Activated CD4-positive, alpha-beta T cell treated with anti-CD3 and anti-CD28 coated beads for 24 hours (primary cell): ENCODE measurements around the gene LRFN4.

Source experiments
- DNase-seq, 2 donors: peaks; one replicate each; pipeline ENCODE4 v3.0.0-alpha.2; 2020; ENCODE audit warnings: low read depth in 2 of 2

LRFN4 gene

GRCh38 chr11:66845143-66845875 is 11.6 kb upstream of the LRFN4 start:
- no peak for DNase-seq

- no peak for DNase-seq
Observed at GRCh38 chr11:66845876-66846212, 11.0 kb upstream of the LRFN4 start.

- DNase-seq = no peak
Observed at GRCh38 chr11:66846671-66847091, 10.2 kb upstream of the LRFN4 start.

- DNase-seq = no peak
Observed at GRCh38 chr11:66847461-66848232, 9.2 kb upstream of the LRFN4 start.

- no peak for DNase-seq
Observed at GRCh38 chr11:66848671-66849500, 8.0 kb upstream of the LRFN4 start.

- no peak for DNase-seq
Observed at GRCh38 chr11:66849501-66850234, 7.2 kb upstream of the LRFN4 start.

GRCh38 chr11:66850235-66850587 is 6.7 kb upstream of the LRFN4 start:
- DNase-seq = no peak

GRCh38 chr11:66850588-66851238 is 6.2 kb upstream of the LRFN4 start:
- no peak for DNase-seq

GRCh38 chr11:66851239-66851596 is 5.6 kb upstream of the LRFN4 start:
- no peak for DNase-seq

GRCh38 chr11:66851698-66852465 is 5.0 kb upstream of the LRFN4 start:
- no peak for DNase-seq

- no peak for DNase-seq
Observed at GRCh38 chr11:66852466-66853241, 4.2 kb upstream of the LRFN4 start.

GRCh38 chr11:66853242-66854229 is 3.3 kb upstream of the LRFN4 start:
- DNase-seq = no peak

GRCh38 chr11:66854231-66854661 is 2.6 kb upstream of the LRFN4 start:
- no peak for DNase-seq

- no peak for DNase-seq
Observed at GRCh38 chr11:66854729-66855211, 2.1 kb upstream of the LRFN4 start.

GRCh38 chr11:66855574-66856495 is 1.0 kb upstream of the LRFN4 start:
- DNase-seq = peak; percentile 62 to 84

- no peak for DNase-seq
Observed at GRCh38 chr11:66857234-66857926, 516 bp downstream of the LRFN4 start.

- DNase-seq = no peak
Observed at GRCh38 chr11:66857927-66858185, 992 bp downstream of the LRFN4 start.
